ENCODE data around the gene PCDHGB1.
"Not testable (repeated sequence)": the region's sequence is repeated elsewhere in the genome, so short reads cannot be mapped to it uniquely, and the experiment has no call there.

The PCDHGB1 gene

DNA sequence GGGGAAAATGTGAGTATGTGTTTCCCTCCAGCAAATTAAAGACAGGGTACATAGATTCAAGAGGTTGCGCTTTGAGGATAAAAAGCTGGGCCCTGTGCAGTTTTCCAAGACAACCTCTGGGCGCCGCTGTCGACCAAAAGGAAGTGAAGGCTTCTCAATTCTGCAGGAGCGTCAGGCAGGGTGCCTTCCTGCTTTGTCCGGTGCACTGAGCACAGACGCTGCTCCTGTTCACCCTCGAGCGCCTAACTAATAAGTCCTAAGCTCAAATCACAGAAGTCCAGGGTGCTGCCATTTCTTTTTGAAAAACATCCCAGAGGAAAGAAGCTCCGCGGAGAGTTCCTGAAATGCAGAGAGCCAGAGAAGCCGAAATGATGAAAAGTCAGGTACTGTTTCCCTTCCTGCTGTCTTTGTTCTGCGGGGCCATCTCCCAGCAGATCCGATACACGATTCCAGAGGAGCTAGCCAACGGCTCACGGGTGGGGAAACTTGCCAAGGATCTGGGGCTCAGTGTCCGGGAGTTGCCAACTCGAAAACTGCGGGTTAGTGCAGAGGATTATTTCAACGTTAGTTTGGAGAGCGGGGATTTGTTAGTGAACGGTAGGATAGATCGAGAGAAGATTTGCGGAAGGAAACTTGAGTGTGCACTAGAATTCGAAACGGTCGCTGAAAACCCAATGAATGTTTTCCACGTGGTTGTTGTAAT lies at the start of gene PCDHGB1:
Gene PCDHGB1 (plus strand): TSS at position 183 of the 703 bp plus-strand sequence. CDS start 162 bp downstream, at position 345.
- no peak for DNase-seq (ENCODE audit: low read depth in 2 of 2)

GRCh38 chr5:141303756-141304155 lies 46.1 kb upstream of the PCDHGB1 start, which contains the start of gene SLC25A2:
SLC25A2 (minus strand) TSS chr5:141304049; CDS start chr5:141303865, 184 bp downstream.
- DNase-seq (ENCODE audit: low read depth in 2 of 2) = no peak

DNA sequence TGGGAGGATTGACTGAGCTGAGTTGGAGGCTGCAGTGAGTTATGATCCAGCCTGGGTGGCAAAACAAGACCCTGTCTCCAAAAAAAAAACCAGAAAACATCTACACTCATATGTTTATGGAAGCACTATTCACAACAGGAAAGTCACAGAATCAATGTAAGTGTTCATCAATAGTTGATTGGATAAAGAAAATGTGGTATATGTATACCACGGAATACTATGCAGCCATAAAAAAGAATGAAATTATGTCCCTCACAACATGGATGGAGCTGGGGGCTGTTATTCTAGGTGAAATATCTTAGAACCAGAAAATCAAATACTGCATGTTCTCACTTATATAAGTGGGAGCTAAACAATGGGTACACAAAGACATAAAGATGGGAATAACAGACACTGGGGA lies 43.3 kb upstream of the PCDHGB1 start:
- no peak for DNase-seq (ENCODE audit: low read depth in 2 of 2)

- no peak for DNase-seq (ENCODE audit: low read depth in 2 of 2)
Observed at GRCh38 chr5:141313711-141314110, 36.2 kb upstream of the PCDHGB1 start.

- DNase-seq (ENCODE audit: low read depth in 2 of 2) = not testable (repeated sequence)
Observed at GRCh38 chr5:141316963-141317362, 32.9 kb upstream of the PCDHGB1 start.

DNA sequence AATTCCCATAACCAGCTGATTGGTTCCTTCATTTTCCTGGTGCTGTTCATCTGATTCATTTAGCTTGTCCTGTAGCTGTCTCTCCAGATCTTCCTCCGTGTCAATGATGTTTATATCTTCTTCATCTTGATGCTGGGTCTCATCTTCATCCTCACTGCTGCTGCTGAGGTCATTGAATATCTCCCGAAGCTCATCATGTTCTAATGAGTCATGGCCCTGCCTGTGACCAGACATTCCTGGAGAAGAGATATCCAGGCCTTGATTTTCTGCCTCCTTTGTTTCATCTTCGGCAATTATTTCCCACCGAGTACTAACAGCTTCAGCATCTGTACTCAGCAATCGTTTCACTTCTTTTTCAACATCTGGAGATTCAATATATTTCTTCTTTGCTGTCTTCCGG lies 30.7 kb upstream of the PCDHGB1 start:
- DNase-seq (ENCODE audit: low read depth in 2 of 2) = no peak

DNA sequence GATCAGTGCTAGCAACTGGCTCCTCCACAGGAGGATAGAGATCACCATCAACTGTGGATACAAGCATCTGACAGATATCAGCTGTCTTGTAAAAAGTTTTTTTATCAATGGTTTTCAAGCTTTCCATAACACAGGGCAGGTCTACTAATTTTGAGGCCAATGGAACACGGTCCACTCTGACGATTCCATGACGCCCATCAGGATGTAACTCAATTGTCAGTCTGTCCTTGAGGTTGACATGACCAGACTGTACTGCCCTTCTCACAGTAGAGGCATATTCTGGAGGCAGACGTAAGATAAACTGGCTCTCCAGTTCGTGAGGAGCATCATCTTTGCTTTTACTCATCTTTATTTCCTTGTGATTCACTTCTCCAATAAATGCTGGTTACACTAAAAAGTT lies 30.2 kb upstream of the PCDHGB1 start:
- DNase-seq (ENCODE audit: low read depth in 2 of 2) = no peak

- DNase-seq (ENCODE audit: low read depth in 2 of 2) = peak; percentile 85 to 88
Observed at GRCh38 chr5:141320225-141321169, 29.4 kb upstream of the PCDHGB1 start, which contains the start of gene TAF7. TAF7 (minus strand) TSS chr5:141320784; CDS start chr5:141320044, 740 bp downstream.

GRCh38 chr5:141322261-141322660 lies 27.6 kb upstream of the PCDHGB1 start:
- DNase-seq (ENCODE audit: low read depth in 2 of 2) = no peak

GRCh38 chr5:141326088-141326854 lies 23.6 kb upstream of the PCDHGB1 start:
- peak in 1 of 2 donors; percentile 27 for DNase-seq (ENCODE audit: low read depth in 2 of 2)

DNA sequence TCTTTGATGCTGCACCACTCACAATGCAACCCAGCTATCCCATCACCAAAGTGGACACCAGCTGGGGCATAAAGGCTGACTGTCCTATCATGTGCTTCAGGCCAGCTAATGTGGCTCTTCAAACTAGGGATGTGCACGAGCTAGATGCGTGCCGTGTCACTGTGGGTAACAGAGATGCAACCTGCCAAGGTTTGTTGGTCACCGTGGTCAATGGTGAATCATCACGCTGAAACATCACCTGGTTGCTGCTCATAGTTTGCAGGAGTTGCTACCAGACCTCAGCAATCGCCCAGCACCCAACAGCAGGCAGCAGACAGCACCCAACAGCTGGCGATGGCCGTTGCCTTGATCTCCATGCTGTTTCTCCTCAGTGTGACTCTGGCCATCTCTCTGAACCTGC lies 21.7 kb upstream of the PCDHGB1 start:
- DNase-seq (ENCODE audit: low read depth in 2 of 2) = no peak

GRCh38 chr5:141330299-141331080 lies 19.4 kb upstream of the PCDHGB1 start, which contains the start of gene PCDHGA1:
PCDHGA1 (plus strand) TSS chr5:141330514.
- no peak for DNase-seq (ENCODE audit: low read depth in 2 of 2)

DNA sequence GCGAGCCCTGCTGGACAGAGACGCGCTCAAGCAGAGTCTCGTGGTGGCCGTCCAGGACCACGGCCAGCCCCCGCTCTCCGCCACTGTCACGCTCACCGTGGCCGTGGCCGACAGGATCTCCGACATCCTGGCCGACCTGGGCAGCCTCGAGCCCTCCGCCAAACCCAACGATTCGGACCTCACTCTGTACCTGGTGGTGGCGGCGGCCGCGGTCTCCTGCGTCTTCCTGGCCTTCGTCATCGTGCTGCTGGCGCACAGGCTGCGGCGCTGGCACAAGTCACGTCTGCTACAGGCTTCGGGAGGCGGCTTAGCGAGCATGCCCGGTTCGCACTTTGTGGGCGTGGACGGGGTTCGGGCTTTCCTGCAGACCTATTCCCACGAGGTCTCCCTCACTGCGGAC lies 17.3 kb upstream of the PCDHGB1 start:
- not testable (repeated sequence) for DNase-seq (ENCODE audit: low read depth in 2 of 2)

DNA sequence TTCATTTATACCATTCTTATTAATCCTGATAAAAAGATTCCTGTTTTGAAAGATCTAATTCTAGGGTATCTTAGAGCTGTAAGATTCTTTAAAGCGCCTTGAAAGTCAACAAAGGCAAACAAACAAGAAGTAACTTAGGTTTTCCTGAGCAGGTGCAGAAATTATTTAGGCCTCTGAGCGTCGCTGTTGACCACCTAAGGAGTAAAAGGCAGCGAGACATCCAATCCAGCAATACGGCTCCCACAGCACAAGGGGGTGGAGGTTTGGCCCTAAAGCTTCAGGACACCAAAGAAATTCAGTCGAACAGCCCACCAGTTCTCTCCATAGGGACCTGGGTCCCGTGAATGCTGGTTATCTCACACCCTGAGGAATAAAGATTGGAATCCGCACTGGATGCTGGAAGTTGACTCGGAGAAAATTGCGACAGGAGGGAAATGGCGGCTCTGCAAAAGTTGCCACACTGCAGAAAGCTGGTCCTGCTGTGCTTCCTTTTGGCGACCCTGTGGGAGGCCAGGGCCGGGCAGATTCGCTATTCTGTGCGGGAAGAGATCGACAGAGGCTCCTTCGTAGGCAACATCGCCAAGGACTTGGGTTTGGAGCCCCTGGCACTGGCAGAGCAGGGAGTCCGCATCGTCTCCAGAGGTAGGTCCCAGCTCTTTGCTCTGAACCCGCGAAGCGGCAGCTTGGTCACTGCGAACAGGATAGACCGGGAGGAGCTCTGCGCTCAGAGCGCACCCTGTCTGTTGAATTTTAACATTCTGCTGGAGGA lies 11.2 kb upstream of the PCDHGB1 start, which contains the start of gene PCDHGA2:
Gene PCDHGA2 (plus strand): TSS at position 223 of the 769 bp plus-strand sequence.
- no peak for DNase-seq (ENCODE audit: low read depth in 2 of 2)

DNA sequence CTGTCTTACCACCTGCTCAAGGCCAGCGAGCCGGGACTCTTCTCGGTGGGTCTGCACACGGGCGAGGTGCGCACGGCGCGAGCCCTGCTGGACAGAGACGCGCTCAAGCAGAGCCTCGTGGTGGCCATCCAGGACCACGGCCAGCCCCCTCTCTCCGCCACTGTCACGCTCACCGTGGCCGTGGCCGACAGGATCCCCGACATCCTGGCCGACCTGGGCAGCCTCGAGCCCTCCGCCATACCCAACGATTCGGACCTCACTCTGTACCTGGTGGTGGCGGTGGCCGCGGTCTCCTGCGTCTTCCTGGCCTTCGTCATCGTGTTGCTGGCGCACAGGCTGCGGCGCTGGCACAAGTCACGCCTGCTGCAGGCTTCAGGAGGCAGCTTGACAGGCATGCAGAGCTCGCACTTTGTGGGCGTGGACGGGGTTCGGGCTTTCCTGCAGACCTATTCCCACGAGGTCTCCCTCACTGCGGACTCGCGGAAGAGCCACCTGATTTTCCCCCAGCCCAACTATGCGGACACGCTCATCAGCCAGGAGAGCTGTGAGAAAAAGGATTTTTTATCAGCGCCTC lies 9.0 kb upstream of the PCDHGB1 start:
- DNase-seq (ENCODE audit: low read depth in 2 of 2) = not testable (repeated sequence)

GRCh38 chr5:141342773-141343172 lies 7.1 kb upstream of the PCDHGB1 start:
- no peak for DNase-seq (ENCODE audit: low read depth in 2 of 2)

- no peak for DNase-seq (ENCODE audit: low read depth in 2 of 2)
Observed at GRCh38 chr5:141343242-141343952, 6.5 kb upstream of the PCDHGB1 start, which contains the start of gene PCDHGA3. PCDHGA3 (plus strand) TSS chr5:141343829; CDS start chr5:141344034, 205 bp downstream.

GRCh38 chr5:141343953-141344463 lies 5.9 kb upstream of the PCDHGB1 start:
- no peak for DNase-seq (ENCODE audit: low read depth in 2 of 2)

DNA sequence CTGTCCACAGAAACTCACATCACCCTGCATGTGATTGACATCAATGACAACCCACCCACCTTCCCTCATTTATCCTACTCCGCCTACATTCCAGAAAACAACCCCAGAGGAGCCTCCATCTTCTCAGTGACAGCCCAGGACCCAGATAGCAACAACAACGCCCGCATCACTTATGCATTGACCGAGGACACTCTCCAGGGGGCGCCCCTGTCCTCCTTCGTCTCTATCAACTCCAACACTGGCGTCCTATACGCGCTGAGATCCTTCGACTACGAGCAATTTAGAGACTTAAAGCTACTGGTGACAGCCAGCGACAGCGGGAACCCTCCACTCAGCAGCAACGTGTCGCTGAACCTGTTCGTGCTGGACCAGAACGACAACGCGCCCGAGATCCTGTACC lies 4.6 kb upstream of the PCDHGB1 start:
- DNase-seq (ENCODE audit: low read depth in 2 of 2) = no peak

All from stimulated activated CD4-positive, alpha-beta T cell treated with anti-CD3 and anti-CD28 coated beads, Interleukin-1b, Interleukin-23, amount 100 ng/mL, for 1 hour (primary cell).